ENCODE data around the gene DNAJB2. TPM values are rescaled to one million over a fixed set of nuclear protein-coding genes. Genes with fewer than 3 reads are reported as not detected.
A peak's percentile ranks its signal among the peaks of the same experiment; 100 is the strongest.
"Not testable (repeated sequence)": the region's sequence is repeated elsewhere in the genome, so short reads cannot be mapped to it uniquely, and the experiment has no call there.

Gene DNAJB2
- total RNA-seq, 1 experiment from 2014 or later, result 21.5 TPM

DNA sequence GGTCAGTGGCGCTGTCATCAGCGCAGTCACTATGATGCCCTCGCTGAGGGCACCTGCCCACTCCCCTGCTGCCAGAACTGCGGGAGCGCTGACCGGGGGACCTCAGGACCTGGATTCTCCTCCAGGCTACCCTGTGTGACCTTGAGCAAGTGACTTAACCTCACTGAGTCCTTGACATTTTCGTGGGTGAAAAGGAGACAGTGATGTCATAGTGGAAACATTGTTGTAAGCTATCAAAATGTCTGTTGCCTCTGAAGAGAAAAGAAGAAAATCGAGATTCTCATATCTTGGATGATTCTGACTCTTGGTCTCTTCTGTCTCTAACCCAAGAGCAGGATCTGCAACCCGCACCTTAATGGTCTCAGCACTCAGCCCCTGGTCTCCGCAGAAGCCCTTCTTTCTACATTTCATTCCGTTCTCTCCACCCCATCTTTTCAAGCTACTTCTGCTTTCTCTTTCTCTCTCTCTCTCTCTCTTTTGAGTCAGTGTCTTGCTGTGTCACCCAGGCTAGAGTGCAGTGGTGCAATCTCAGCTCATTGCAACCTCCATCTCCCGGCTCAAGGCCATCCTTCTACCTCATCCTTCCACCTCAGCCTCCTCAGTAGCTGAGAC lies 24.5 kb upstream of the DNAJB2 start:
- no peak for DNase-seq (ENCODE audit: low read depth)

DNA sequence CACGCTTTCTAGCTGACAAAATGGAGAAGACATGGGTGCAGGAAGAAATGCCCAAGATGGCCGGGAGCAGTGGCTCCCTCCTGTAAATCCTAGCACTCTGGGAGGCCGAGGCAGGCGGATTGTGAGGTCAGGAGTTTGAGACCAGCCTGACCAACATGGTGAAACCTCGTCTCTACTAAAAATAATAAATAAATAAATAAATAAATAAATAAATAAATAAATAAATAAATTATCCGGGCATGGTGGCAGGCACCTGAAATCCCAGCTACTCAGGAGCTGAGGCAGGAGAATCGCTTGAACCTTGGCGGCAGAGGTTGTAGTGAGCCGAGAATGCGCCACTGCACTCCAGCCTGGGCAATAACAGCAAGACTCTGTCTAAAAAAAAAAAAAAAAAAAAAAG lies 20.2 kb upstream of the DNAJB2 start:
- not testable (repeated sequence) for DNase-seq (ENCODE audit: low read depth)

DNA sequence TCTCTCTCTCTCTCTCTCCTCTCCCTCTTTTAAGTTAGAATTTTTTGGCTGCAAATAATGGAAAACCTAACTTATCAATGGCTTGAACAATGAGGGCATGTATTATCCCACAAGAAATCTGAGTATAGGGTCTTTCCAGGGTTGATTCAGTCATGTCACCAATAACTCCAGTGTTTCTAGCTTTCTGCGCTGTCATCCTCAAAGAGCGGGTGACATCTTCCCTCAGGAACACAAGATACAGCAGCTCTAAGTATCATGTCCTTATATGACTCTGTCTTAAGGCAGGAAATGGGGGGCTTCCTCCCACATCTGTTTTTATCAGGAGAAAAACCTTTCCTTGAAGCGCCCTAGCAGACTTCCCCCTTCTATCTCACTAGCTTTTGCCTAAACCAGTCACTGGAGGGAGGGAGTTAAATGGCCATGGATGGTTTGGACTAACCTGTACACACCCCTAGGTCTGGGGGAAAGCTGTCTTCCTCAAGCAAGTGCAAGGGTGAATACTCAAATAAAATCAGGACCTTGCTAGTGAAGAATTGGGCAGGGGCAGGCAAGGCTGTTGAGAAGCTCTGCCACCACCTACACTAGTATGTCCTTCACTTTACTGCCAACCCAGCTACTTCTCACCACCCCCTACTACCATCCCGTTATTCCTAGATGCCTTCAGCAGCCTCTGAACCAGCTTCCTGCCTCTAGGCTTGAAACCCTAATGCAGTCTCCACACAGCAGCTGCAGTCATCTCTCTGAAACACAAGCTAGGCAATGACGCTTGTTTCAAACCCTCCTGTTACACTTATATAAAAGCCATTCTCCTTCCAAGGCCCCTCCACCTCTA lies 17.9 kb upstream of the DNAJB2 start:
- DNase-seq (ENCODE audit: low read depth), result no peak

- DNase-seq (ENCODE audit: low read depth), result no peak
Observed at GRCh38 chr2:219266232-219266631, 12.9 kb upstream of the DNAJB2 start.

- no peak for DNase-seq (ENCODE audit: low read depth)
Observed at GRCh38 chr2:219266886-219267285, 12.3 kb upstream of the DNAJB2 start.

DNA sequence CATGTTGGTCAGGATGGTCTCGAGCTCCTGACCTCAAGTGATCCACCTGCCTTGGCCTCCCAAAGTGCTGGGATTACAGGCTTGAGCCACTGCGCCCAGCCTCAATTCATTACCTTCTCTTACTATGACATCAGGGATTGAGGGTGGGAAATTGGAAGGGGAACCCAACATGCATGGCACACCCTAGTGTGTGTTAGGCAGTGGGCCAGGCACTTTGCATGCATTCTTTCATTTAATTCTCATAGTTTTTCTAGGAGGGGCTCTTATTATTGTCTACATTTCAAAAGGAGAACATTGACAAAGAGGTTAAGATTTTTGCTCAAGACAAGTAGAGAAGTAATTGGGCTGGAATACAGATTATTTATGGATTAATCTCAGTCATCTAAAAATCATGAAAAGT lies 10.9 kb upstream of the DNAJB2 start:
- no peak for DNase-seq (ENCODE audit: low read depth)

GRCh38 chr2:219269362-219270054 lies 9.7 kb upstream of the DNAJB2 start:
- DNase-seq (ENCODE audit: low read depth), result no peak

DNA sequence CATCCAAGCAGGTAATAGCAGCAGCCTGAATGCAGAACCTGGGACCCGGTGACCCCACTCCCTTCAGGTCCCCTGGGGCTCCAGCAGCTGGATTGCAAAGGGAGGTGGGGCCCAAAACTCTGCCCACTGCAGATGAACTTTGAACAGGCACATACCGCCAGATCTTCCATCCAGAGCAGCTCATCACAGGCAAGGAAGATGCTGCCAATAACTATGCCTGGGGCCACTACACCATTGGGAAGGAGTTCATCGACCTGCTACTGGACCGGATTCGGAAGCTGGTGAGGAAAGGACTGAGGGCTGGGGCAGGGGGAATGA lies 9.2 kb upstream of the DNAJB2 start:
- no peak for DNase-seq (ENCODE audit: low read depth)

DNA sequence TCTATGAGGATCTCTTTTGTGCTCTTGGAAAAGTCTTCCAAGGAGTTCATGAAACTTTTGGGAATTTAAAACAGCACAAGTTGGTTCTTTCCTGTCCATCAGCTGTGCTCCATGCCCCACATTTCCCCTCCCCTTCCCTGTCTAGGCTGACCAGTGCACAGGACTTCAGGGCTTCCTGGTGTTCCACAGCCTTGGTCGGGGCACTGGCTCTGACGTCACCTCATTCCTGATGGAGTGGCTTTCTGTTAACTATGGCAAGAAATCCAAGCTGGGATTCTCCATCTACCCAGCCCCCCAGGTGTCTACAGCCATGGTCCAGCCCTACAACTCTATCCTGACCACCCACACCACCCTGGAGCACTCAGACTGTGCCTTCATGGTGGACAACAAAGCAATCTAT lies 8.1 kb upstream of the DNAJB2 start:
- DNase-seq (ENCODE audit: low read depth), result no peak

DNA sequence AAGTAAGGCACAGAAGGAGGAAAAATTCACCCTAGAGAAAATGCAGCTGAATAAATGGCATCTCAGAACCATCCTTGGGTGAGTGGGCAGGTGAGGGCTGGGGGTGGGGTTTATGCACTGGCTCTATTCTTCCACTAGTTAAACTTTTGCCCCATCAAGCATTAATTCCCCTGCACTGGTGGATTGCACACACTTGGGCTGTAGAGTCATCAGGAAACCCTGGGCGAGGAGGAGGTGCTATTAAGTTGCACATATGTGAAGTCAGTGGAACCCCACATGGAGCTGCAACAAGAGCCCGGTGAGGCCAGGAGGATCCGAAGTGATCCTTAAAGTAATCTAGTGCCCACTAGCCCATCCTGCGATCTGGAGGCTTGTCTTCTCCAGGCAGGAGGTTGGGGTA lies 6.8 kb upstream of the DNAJB2 start:
- DNase-seq (ENCODE audit: low read depth), result no peak

DNA sequence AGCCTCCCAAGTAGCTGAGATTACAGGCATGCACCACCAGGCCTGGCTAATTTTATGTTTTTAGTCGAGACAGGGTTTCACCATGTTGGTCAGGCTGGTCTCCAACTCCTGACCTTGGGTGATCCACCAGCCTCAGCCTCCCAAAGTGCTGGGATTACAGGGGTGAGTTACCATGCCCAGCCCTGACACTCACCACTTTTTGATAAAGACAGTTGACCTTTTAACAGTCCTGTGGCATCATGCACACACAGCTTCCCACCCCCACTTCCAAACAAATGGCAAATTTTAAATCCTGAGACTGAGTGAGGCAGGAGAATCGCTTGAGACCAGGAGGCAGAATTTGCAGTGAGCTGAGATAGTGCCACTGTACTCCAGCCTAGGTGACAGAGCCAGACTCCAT lies 6.2 kb upstream of the DNAJB2 start:
- peak; percentile 74 for DNase-seq (ENCODE audit: low read depth)

GRCh38 chr2:219273937-219274336 lies 5.2 kb upstream of the DNAJB2 start:
- no peak for DNase-seq (ENCODE audit: low read depth)

DNA sequence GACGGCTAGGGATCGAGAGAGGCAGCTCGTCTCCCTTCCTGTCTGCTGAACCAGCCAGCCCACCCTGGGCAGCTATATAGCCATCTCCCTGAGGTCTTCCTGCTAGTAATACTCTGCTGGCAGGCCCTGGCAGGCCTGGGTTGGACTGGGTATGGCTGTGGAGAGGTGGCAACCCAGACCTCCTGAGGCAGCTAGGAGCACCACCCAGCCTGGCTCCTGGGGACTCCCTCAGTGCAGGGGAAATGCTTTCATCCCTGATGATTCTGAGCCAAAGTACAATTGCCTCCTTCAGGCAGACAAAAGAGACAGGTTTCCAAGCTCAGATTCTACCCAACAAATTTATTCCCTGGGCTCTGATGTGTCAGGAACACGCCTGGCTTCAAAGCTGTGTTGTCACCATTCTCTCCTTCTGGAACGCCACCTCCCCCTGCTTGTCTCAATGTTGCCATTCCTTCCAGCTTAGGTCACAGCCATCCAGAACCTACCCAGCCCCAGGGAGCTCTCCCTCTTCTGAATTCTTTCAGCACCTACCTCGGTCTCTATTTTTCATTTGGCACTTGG lies 4.7 kb upstream of the DNAJB2 start:
- DNase-seq (ENCODE audit: low read depth), result peak; percentile 72

GRCh38 chr2:219277703-219278654 lies 1.2 kb upstream of the DNAJB2 start:
- peak; percentile 77 for DNase-seq (ENCODE audit: low read depth)

GRCh38 chr2:219278655-219279150 lies 463 bp upstream of the DNAJB2 start:
- DNase-seq (ENCODE audit: low read depth), result no peak

DNA sequence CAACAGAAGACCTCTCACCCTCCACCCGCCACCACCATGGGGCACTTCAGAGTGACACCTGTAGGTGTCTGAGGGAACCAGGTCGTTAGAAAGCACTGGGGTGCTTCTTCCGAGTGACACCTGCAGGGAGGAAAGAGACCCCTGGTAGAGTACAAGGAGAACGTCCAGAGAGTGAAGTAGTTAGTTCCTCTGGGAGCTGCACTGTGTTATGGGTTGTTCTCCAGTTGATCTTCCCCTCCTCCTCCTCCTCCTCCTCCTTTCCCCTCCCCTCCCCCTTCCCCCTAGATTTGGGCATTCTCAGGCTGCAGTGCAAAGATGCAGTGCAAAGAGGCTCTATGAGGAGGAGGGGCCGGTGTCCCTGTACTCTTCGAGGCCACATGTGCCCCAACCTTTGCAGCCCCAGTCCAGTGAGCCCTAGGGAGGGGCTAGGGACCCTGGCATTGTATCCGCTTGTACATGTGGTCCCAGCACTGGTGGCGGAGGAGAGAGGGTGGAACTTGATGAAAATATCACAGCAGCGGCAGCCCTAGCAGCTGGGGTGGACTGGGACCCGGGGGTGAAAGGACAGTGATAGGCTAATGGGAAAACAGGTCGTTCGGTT lies 850 bp downstream of the DNAJB2 start:
- no peak for DNase-seq (ENCODE audit: low read depth)

GRCh38 chr2:219280651-219281050 lies 1.5 kb downstream of the DNAJB2 start:
- no peak for DNase-seq (ENCODE audit: low read depth)

- DNase-seq (ENCODE audit: low read depth), result no peak
Observed at GRCh38 chr2:219281588-219281987, 2.4 kb downstream of the DNAJB2 start.

GRCh38 chr2:219282375-219282774 lies 3.2 kb downstream of the DNAJB2 start:
- DNase-seq (ENCODE audit: low read depth), result no peak

GRCh38 chr2:219282943-219283581 lies 3.9 kb downstream of the DNAJB2 start:
- no peak for DNase-seq (ENCODE audit: low read depth)
